ENCODE results near the gene FCRLB.

The FCRLB gene

GRCh38 chr1:161707503-161707902 lies 13.8 kb upstream of the FCRLB start:
- TF ChIP-seq, protein P1, sequence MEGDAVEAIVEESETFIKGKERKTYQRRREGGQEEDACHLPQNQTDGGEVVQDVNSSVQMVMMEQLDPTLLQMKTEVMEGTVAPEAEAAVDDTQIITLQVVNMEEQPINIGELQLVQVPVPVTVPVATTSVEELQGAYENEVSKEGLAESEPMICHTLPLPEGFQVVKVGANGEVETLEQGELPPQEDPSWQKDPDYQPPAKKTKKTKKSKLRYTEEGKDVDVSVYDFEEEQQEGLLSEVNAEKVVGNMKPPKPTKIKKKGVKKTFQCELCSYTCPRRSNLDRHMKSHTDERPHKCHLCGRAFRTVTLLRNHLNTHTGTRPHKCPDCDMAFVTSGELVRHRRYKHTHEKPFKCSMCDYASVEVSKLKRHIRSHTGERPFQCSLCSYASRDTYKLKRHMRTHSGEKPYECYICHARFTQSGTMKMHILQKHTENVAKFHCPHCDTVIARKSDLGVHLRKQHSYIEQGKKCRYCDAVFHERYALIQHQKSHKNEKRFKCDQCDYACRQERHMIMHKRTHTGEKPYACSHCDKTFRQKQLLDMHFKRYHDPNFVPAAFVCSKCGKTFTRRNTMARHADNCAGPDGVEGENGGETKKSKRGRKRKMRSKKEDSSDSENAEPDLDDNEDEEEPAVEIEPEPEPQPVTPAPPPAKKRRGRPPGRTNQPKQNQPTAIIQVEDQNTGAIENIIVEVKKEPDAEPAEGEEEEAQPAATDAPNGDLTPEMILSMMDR (conservative IDR thresholded peaks at IDR 0.05; ENCODE audit: low read length), result no peak
- H3K4me3 ChIP-seq (ENCODE audit: low read length), result no peak overlapping the region
- DNase-seq (ENCODE audit: low read depth), result no peak

- TF ChIP-seq, protein P1 (conservative IDR thresholded peaks at IDR 0.05; ENCODE audit: low read length), result no peak
- no peak for DNase-seq (ENCODE audit: low read depth)
- H3K4me3 ChIP-seq (ENCODE audit: low read length), result no peak overlapping the region
Measured at GRCh38 chr1:161709373-161709772, 12.0 kb upstream of the FCRLB start.

DNA sequence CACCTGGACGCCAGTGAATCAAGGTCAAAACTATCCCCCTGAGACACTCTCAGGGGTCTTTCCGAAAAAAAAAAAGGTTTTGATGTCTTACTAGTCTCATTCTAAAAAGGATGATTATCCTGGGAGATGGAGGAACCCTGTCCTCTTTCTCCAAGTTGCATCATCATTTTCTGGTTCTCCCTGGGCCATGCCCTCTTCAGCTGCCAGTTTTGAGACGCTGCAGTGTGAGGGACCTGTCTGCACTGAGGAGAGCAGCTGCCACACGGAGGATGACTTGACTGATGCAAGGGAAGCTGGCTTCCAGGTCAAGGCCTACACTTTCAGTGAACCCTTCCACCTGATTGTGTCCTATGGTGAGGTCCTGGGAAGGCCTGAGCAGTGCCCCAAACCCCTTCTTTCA lies 10.8 kb upstream of the FCRLB start:
- H3K4me3 ChIP-seq (ENCODE audit: low read length), result no peak overlapping the region
- TF ChIP-seq, protein P1 (conservative IDR thresholded peaks at IDR 0.05; ENCODE audit: low read length), result no peak
- peak; percentile 28 for DNase-seq (ENCODE audit: low read depth)

- TF ChIP-seq, protein P1 (conservative IDR thresholded peaks at IDR 0.05; ENCODE audit: low read length), result no peak
- no peak for DNase-seq (ENCODE audit: low read depth)
- no peak overlapping the region for H3K4me3 ChIP-seq (ENCODE audit: low read length)
Measured at GRCh38 chr1:161718559-161719324, 2.6 kb upstream of the FCRLB start.

DNA sequence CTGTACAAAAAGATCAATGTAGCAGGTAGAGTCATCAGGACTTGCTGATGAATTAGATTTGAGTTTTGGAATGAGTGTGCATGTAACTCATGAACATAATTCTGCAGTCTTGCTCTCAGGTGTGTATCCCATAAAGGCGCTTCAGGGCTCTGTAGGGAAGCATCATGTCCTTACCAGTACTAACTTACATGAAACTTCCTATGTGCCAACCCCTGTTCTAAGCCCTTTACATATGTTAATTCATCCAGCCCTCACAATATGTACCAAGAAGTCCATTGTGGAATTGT lies 2.1 kb upstream of the FCRLB start:
- H3K4me3 ChIP-seq (ENCODE audit: low read length), result no peak overlapping the region

GRCh38 chr1:161720422-161720821 lies 922 bp upstream of the FCRLB start:
- H3K4me3 ChIP-seq (ENCODE audit: low read length), result no peak overlapping the region
- DNase-seq (ENCODE audit: low read depth), result no peak
- TF ChIP-seq, protein P1 (conservative IDR thresholded peaks at IDR 0.05; ENCODE audit: low read length), result no peak

More for the DNA sequence above, 2.1 kb upstream of the FCRLB start:
- DNase-seq (ENCODE audit: low read depth), result no peak
- TF ChIP-seq, protein P1 (conservative IDR thresholded peaks at IDR 0.05; ENCODE audit: low read length), result no peak

DNA sequence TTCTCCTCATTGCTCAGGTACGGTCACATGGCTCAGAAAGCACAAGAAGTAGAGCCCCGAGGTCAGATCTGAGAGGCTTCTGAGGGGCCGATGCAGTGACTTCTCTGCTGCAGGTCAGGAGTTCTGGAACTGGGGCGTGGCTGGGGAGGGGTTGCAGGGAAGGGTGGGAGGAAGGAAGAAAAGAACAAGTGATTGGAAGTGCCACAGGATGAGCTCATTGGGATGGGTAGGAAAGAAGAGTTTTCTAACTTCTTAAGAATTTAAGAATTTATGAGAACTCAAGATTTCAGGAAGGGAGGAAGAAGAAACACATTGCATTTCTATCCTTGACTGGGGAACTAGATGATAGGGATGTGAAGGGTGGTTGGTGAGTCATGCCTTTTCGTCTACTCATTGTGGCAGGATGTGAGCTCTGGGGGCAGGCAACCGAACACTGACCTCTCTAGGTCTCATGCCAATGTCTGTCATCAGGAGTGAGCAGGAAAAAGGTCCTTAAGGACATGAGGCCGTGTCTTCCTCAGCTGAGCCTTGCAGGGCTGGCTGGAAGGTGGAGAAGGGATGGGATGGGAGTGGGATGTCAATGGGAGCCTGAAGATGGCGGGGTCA lies 497 bp downstream of the FCRLB start:
- H3K4me3 ChIP-seq (ENCODE audit: low read length), result no peak overlapping the region
- TF ChIP-seq, protein P1 (conservative IDR thresholded peaks at IDR 0.05; ENCODE audit: low read length), result no peak
- peak; percentile 93 for DNase-seq (ENCODE audit: low read depth)
